Urothelium cell line (cell line): Measurements from ENCODE around the gene LDLRAD3.
A peak's percentile ranks its signal among the peaks of the same experiment; 100 is the strongest.
"Not testable (repeated sequence)": the region's sequence is repeated elsewhere in the genome, so short reads cannot be mapped to it uniquely, and the experiment has no call there.

Experiments used
- DNase-seq: peaks from one replicate; pipeline ENCODE4 v3.0.0; 2011; ENCODE audit warnings: low spot score, mixed read lengths
- FAIRE-seq: peaks from 2 replicates; lab custom pipeline; 2011; peaks lifted over from hg19 to GRCh38; lab: Jason Lieb, UNC

Gene LDLRAD3

GRCh38 chr11:35986947-35987346, 43.1 kb downstream of the LDLRAD3 start:
- FAIRE-seq (no peak), DNase-seq (no peak)

- DNase-seq (no peak), FAIRE-seq (no peak)
Observed at GRCh38 chr11:35990170-35990569, 46.3 kb downstream of the LDLRAD3 start.

GRCh38 chr11:35990816-35991215, 47.0 kb downstream of the LDLRAD3 start:
- FAIRE-seq, result no peak

GRCh38 chr11:35992548-35992947, 48.7 kb downstream of the LDLRAD3 start:
- DNase-seq (no peak), FAIRE-seq (no peak)

More at GRCh38 chr11:35990816-35991215, 47.0 kb downstream of the LDLRAD3 start:
- no peak for DNase-seq

- FAIRE-seq (no peak), DNase-seq (no peak)
Observed at GRCh38 chr11:35994421-35994820, 50.6 kb downstream of the LDLRAD3 start.

GRCh38 chr11:35995681-35996271, 51.9 kb downstream of the LDLRAD3 start:
- FAIRE-seq, result no peak
- no peak for DNase-seq

GRCh38 chr11:35997902-35998520, 54.1 kb downstream of the LDLRAD3 start:
- FAIRE-seq, result no peak
- DNase-seq, result no peak

GRCh38 chr11:35998634-35999033, 54.8 kb downstream of the LDLRAD3 start:
- DNase-seq (no peak), FAIRE-seq (no peak)

- FAIRE-seq (no peak), DNase-seq (no peak)
Observed at GRCh38 chr11:36000616-36001190, 56.8 kb downstream of the LDLRAD3 start.

GRCh38 chr11:36002196-36002595, 58.3 kb downstream of the LDLRAD3 start:
- FAIRE-seq (no peak), DNase-seq (no peak)

- FAIRE-seq, result no peak
- DNase-seq, result no peak
Observed at GRCh38 chr11:36002796-36003195, 58.9 kb downstream of the LDLRAD3 start.

GRCh38 chr11:36006556-36006955, 62.7 kb downstream of the LDLRAD3 start:
- DNase-seq (no peak), FAIRE-seq (no peak)

- no peak for FAIRE-seq
- no peak for DNase-seq
Observed at GRCh38 chr11:36007127-36007655, 63.3 kb downstream of the LDLRAD3 start.

GRCh38 chr11:36008584-36008983, 64.7 kb downstream of the LDLRAD3 start:
- no peak for DNase-seq
- FAIRE-seq, result no peak

GRCh38 chr11:36009473-36009872, 65.6 kb downstream of the LDLRAD3 start:
- DNase-seq (peak; percentile 41), FAIRE-seq (no peak)

GRCh38 chr11:36010010-36010740, 66.3 kb downstream of the LDLRAD3 start:
- FAIRE-seq (no peak), DNase-seq (no peak)

GRCh38 chr11:36011574-36011973, 67.7 kb downstream of the LDLRAD3 start:
- no peak for FAIRE-seq

GRCh38 chr11:36012455-36012854, 68.6 kb downstream of the LDLRAD3 start:
- DNase-seq, result no peak
- FAIRE-seq, result no peak

More at GRCh38 chr11:36011574-36011973, 67.7 kb downstream of the LDLRAD3 start:
- DNase-seq, result no peak

- FAIRE-seq, result no peak
- DNase-seq, result no peak
Observed at GRCh38 chr11:36012979-36013378, 69.1 kb downstream of the LDLRAD3 start.

- not testable (repeated sequence) for DNase-seq, FAIRE-seq
Observed at GRCh38 chr11:36013446-36013845, 69.6 kb downstream of the LDLRAD3 start.
